GM18861 (cell line): ENCODE measurements around the gene TOMM40.
A peak's percentile ranks its signal among the peaks of the same experiment; 100 is the strongest.
"Not testable (repeated sequence)": the region's sequence is repeated elsewhere in the genome, so short reads cannot be mapped to it uniquely, and the experiment has no call there.

Source experiments
- ATAC-seq: cut with Tn5 transposase; IDR thresholded peaks from one replicate; pipeline ENCODE4 v1.9.1; 2021; ENCODE audit not compliant: unreplicated experiment

TOMM40 gene

GRCh38 chr19:44926245-44927077, 35.4 kb downstream of the TOMM40 start:
- ATAC-seq: not testable (repeated sequence)

- no peak for ATAC-seq
Measured at GRCh38 chr19:44927746-44928145, 36.7 kb downstream of the TOMM40 start.

DNA sequence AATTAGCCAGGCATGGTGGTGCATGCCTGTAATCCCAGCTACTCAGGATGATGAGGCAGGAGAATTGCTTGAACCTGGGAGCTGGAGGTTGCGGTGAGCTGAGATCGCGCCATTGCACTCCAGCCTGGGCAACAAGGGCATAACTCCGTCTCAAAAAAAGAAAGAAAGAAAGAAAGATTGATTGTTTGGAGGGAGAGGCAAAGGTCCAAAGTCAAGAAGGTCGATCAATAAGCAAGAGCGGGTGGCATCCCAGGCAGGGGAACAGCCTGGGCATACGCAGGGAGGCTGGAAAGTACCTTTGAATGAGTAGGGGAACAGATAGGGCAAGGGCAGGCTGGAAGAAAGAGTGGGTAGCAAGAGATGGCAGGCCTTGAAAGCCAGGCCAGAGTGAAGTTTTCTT, 39.0 kb downstream of the TOMM40 start:
- ATAC-seq: no peak

GRCh38 chr19:44931541-44931940, 40.5 kb downstream of the TOMM40 start:
- no peak for ATAC-seq

DNA sequence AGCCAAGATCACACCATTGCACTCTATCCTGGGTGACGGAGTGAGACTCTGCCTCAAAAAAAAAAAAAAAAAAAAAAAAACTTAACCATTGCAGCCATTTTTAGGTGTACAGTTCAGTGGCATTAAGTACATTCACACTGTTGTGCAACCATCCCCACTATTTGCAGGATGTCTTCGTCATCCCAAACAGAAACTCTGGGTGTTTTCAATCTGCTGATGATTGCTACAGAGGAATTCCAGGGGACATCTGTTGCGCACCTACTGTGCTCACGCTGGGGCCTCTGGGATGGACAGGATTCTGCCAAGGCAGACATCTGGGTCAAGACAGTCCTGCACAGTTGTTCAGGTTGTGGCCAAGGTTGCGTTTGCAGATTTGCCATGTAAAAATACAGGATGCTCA, 48.6 kb downstream of the TOMM40 start:
- ATAC-seq: no peak

- ATAC-seq: no peak
Measured at GRCh38 chr19:44942067-44942571, 51.1 kb downstream of the TOMM40 start, which contains the start of gene APOC4. Gene APOC4, plus strand, starts transcription at chr19:44942237. Its CDS starts 41 bp downstream, at chr19:44942278.

- ATAC-seq: peak; percentile 54
Measured at GRCh38 chr19:44943801-44944249, 52.8 kb downstream of the TOMM40 start.

DNA sequence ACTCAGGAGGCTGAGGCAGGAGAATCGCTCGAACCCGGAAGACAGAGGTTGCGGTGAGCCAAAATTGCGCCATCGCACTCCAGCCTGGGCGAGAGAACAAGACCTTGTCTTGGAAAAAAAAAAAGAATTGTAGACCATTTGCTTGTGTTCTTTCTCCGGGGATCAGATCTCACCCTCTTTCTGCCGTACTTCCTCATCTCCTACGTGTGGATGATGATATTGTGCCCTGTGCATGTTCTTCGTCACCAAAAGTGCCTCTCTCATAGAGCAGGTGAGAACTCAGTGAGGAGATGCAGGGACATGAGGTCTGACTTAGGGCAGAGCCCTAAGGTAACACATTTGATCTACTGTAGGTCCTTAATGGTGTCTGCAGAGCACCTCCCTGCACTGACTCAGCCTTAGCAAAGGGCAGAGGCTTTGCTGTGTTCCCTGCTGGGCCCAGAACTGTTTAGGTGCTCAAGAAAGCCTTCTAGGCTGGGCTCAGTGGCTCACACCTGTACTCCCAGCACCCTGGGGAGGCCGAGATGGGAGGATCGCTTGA, 56.1 kb downstream of the TOMM40 start:
- no peak for ATAC-seq

DNA sequence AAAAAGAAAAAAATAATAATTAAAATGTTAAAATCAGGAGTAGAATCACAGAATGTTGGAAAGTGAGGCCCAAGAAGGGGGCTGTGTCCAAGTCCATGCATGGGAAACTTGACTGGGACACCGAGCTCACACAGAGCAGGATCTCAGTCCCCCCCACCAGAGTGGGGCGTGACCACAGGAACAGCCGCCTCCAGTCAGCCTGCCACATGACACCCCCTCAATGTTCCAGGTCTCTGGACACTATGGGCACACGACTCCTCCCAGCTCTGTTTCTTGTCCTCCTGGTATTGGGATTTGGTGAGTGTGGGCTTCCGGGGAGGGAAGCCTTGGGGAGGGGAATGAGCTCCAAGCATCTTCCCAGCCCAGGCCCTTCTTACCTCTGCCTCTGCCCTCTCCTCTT, 57.2 kb downstream of the TOMM40 start:
- no peak for ATAC-seq

DNA sequence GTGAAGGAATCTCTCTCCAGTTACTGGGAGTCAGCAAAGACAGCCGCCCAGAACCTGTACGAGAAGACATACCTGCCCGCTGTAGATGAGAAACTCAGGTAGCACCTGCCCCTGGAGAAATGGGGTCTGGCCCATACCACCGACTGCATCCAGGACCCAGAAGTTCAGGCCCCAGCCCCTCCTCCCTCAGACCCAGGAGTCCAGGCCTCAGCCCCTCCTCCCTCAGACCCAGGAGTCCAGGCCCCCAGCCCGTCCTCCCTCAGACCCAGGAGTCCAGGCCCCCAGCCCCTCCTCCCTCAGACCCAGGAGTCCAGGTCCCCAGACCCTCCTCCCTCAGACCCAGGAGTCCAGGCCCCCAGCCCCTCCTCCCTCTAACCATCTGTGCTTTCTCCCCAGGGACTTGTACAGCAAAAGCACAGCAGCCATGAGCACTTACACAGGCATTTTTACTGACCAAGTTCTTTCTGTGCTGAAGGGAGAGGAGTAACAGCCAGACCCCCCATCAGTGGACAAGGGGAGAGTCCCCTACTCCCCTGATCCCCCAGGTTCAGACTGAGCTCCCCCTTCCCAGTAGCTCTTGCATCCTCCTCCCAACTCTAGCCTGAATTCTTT, 57.8 kb downstream of the TOMM40 start:
- no peak for ATAC-seq

DNA sequence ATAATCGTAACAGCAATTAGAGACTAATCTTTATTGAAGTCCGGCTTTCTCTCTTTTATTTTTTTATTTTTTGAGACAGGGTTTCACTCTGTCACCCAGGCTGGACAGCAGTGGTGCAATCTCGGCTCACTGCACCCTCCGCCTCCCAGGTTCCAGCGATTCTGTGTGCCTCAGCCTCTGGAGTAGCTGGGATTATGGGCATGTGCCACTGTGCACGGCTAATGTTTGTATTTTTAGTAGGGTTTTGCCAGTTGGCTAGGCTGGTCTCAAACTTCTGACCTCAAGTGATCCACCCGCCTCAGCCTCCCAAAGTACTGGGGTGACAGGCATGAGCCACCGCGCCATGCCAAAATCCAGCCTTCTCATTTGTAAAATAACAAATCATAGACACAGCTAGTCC, 58.5 kb downstream of the TOMM40 start:
- ATAC-seq: no peak

- no peak for ATAC-seq
Measured at GRCh38 chr19:44951179-44952159, 60.4 kb downstream of the TOMM40 start.
